HepG2 (cell line): Measurements from ENCODE around the gene NKAIN2. TPM values are rescaled to one million over a fixed set of nuclear protein-coding genes. Genes with fewer than 3 reads are reported as not detected.

Source experiments
- ATAC-seq: fragments of 200-7000 bp; cut with Tn5 transposase; 3 replicates; pipeline ENCODE4 v1.9.1; 2020; ENCODE audit warnings: mild to moderate bottlenecking, moderate library complexity
- BruUV-seq: library from RNA; stranded (reverse); fragments of 400-500 nt; replicated peaks from 2 replicates; lab custom pipeline; 2021; lab: Mats Ljungman, UMichigan
- CTCF ChIA-PET: fragments of 300-600 bp; formaldehyde crosslinking; extraction: SDS; loops from one replicate; lab custom pipeline; 2021; ENCODE audit warnings: low total read pairs, inconsistent platforms, low intra/inter-chr PET ratio; lab: Yijun Ruan, JAX
- POLR2A ChIA-PET: fragments of 350-600 bp; sonication (Branson Sonifier 250); formaldehyde crosslinking; loops from one replicate; lab custom pipeline; 2020; ENCODE audit warnings: antibody characterized with exemption, inconsistent platforms; lab: Yijun Ruan, JAX
- DNase-seq: peaks from one replicate; pipeline ENCODE4 v3.0.0-alpha.2; 2015; ENCODE audit warnings: low spot score
- FAIRE-seq: peaks from 3 replicates; lab custom pipeline; 2011; peaks lifted over from hg19 to GRCh38; lab: Jason Lieb, UNC
- H2AFZ ChIP-seq: one replicate; pipeline ENCODE4 v1.6.1; 2011; ENCODE audit warnings: low read length, inconsistent platforms
- H3K27ac ChIP-seq: fragments of 300-600 bp; 3 replicates; pipeline ENCODE4 v1.8.0; 2011; ENCODE audit warnings: mixed run types, mild to moderate bottlenecking, mixed read lengths, low read length, inconsistent platforms; ENCODE audit not compliant: insufficient read depth; ENCODE audit errors: extremely low read length
- H3K27me3 ChIP-seq, 2 experiments: fragments of 200-600 bp in 1 of 2; 2 replicates in 1 of 2; 3 replicates in 1 of 2; pipeline versions ENCODE4 v1.6.0 to v1.8.0; 2011; ENCODE audit warnings: low read length in 2 of 2, mild to moderate bottlenecking in 2 of 2, moderate library complexity in 2 of 2, inconsistent platforms in 1 of 2; ENCODE audit not compliant: insufficient read depth in 2 of 2, control insufficient read depth in 1 of 2
- H3K36me3 ChIP-seq, 2 experiments: fragments of 200-600 bp in 1 of 2; replicated peaks in 1 of 2; 2 replicates in 1 of 2; 3 replicates in 1 of 2; pipeline versions ENCODE4 v1.5.1 to v1.8.0; 2011; ENCODE audit warnings: low read length in 2 of 2, inconsistent platforms in 1 of 2; ENCODE audit not compliant: insufficient read depth in 2 of 2, control insufficient read depth in 1 of 2
- H3K4me1 ChIP-seq: 2 replicates; pipeline ENCODE4 v1.5.1; 2012; ENCODE audit warnings: low read length, inconsistent platforms; ENCODE audit not compliant: insufficient read depth
- H3K4me2 ChIP-seq: 2 replicates; pipeline ENCODE4 v1.6.0; 2011; ENCODE audit warnings: low read depth, low read length, inconsistent platforms
- H3K4me3 ChIP-seq, 3 experiments: fragments of 200-600 bp in 1 of 3; sonication (generic), shearing (Covaris generic) in 1 of 3; replicated peaks in 1 of 3; 2 replicates each; pipeline ENCODE4 v1.5.1; 2011 to 2016; ENCODE audit warnings: low read length in 3 of 3, inconsistent platforms in 2 of 3, low read depth in 2 of 3, mild to moderate bottlenecking in 2 of 3, control low read depth in 1 of 3, mixed read lengths in 1 of 3; ENCODE audit not compliant: insufficient read depth in 1 of 3
- H3K79me2 ChIP-seq: one replicate; pipeline ENCODE4 v1.6.1; 2011; ENCODE audit warnings: low read length, inconsistent platforms; ENCODE audit not compliant: insufficient read depth
- H3K9ac ChIP-seq: 2 replicates; pipeline ENCODE4 v1.6.0; 2011; ENCODE audit warnings: mild to moderate bottlenecking, low read depth, low read length, inconsistent platforms; ENCODE audit not compliant: insufficient read depth
- H3K9me3 ChIP-seq: 2 replicates; pipeline ENCODE4 v1.5.1; 2012; ENCODE audit warnings: mild to moderate bottlenecking, low read length
- H4K20me1 ChIP-seq: 2 replicates; pipeline ENCODE4 v1.6.0; 2011; ENCODE audit warnings: inconsistent platforms, mild to moderate bottlenecking, low read length, moderate library complexity; ENCODE audit not compliant: insufficient read depth
- ATF7 ChIP-seq, 2 experiments: fragments of 450-650 bp in 1 of 2; sonication (generic) in 1 of 2; formaldehyde crosslinking in 1 of 2; IDR thresholded peaks; 2 replicates each; pipeline versions ENCODE4 v1.4.0 to v1.6.1; 2016 to 2020; ENCODE audit warnings: antibody characterized with exemption in 1 of 2, mild to moderate bottlenecking in 1 of 2, missing genetic modification reagents in 1 of 2
- RARG ChIP-seq: sonication (generic); formaldehyde crosslinking; IDR thresholded peaks from 2 replicates; pipeline ENCODE4 v1.4.0; 2020; ENCODE audit warnings: low read depth, mild to moderate bottlenecking, missing genetic modification reagents
- REPIN1 ChIP-seq: sonication (generic); formaldehyde crosslinking; IDR thresholded peaks from 2 replicates; pipeline ENCODE4 v1.8.0; 2022; ENCODE audit warnings: missing genetic modification reagents, low read depth, mild to moderate bottlenecking, borderline replicate concordance
- ZFX ChIP-seq: sonication (generic); formaldehyde crosslinking; IDR thresholded peaks from 2 replicates; pipeline ENCODE4 v1.4.0; 2020; ENCODE audit warnings: mild to moderate bottlenecking, low read depth, missing genetic modification reagents, moderate library complexity
- WGBS: methylation state at CpG from one replicate; pipeline ENCODE4 v1.1.6; 2017; ENCODE audit warnings: low lambda C conversion rate; 5-methylcytosine and 5-hydroxymethylcytosine counted together
- in situ Hi-C: cut with HindIII; loops from 2 replicates; pipeline ENCODE4 v1.10.0; 2017; ENCODE audit warnings: low pct_unique_long_range_greater_than_20kb; ENCODE audit not compliant: extremely low pct_ligation_motif_present
- intact Hi-C: fragments of 100-400 bp; cut with micrococcal nuclease; formaldehyde crosslinking; loops from one replicate; pipeline ENCODE4 v1.10.0; 2022; ENCODE audit not compliant: unreplicated experiment
- polyA plus RNA-seq, 8 experiments: library from polyadenylated mRNA; depleted of rRNA in 3 of 8; stranded (reverse) in 7 of 8; unstranded in 1 of 8; fragments of >200 nt; fragmentation: Illumina TruSeq in 4 of 8; extraction: Trizol in 4 of 8; gene quantifications; 2 replicates each; pipeline versions ENCODE4 v1.2.1 to v1.2.3, GENCODE V29; 2011 to 2016; ENCODE audit warnings: low read depth in 4 of 8, missing spikeins in 1 of 8, mixed read lengths in 1 of 8; ENCODE audit not compliant: insufficient read depth in 1 of 8
- total RNA-seq, 5 experiments: library from RNA; depleted of rRNA; stranded (reverse); fragments of >200 nt; fragmentation: Illumina TruSeq; extraction: Trizol; gene quantifications; 2 replicates each; pipeline ENCODE4 v1.2.3, GENCODE V29; 2016; ENCODE audit warnings: low read depth in 1 of 5

The NKAIN2 gene
- total and polyA plus RNA-seq, 2 of the 13 experiments (the other 11 are each of a cell fraction or from before 2014, with no cell fraction given): not detected

GRCh38 chr6:124462750-124463149, 659.1 kb downstream of the NKAIN2 start:
- BruUV-seq: no TSS peak
- CTCF ChIA-PET: no interaction called here

GRCh38 chr6:124463271-124463670, 659.6 kb downstream of the NKAIN2 start:
- H3K4me1 ChIP-seq: no peaks in the 10 kb centered on the region
- H2AFZ ChIP-seq: no peak overlapping the region
- no peaks in the 10 kb centered on the region for H3K9me3 ChIP-seq
- no peaks in the 10 kb centered on the region for H4K20me1 ChIP-seq
- ChIA-PET POLR2A (no interaction called here), CTCF (no interaction called here)
- in situ Hi-C loops: no loop called here
- H3K4me2 ChIP-seq: no peak overlapping the region
- 2% methylated on average over 3 of the region's 3 CpGs for WGBS
- ATAC-seq (no peak), FAIRE-seq (no peak), DNase-seq (no peak)
- no peak overlapping the region for H3K27ac ChIP-seq
- no peaks in the 10 kb centered on the region for H3K79me2 ChIP-seq
- H3K27me3 ChIP-seq: no peaks in the 10 kb centered on the region
- no peaks in the 10 kb centered on the region for H3K36me3 ChIP-seq
- TF ChIP-seq ATF7 (IDR thresholded peaks at IDR 0.05) (no peak), ATF7 (CRISPR knock-in tag; IDR thresholded peaks at IDR 0.05) (no peak), RARG (CRISPR knock-in tag) (no peak)
- no peak overlapping the region for H3K4me3 ChIP-seq
- no TSS peak for BruUV-seq
- no peak overlapping the region for H3K9ac ChIP-seq
- intact Hi-C loops: no loop called here

More at GRCh38 chr6:124462750-124463149, 659.1 kb downstream of the NKAIN2 start:
- Histone ChIP-seq H2AFZ (no peak overlapping the region), H3K9me3 (no peaks in the 10 kb centered on the region), H3K4me3 (no peak overlapping the region), H3K4me1 (no peaks in the 10 kb centered on the region), H4K20me1 (no peaks in the 10 kb centered on the region), H3K36me3 (no peaks in the 10 kb centered on the region), H3K9ac (no peak overlapping the region), H3K4me2 (no peak overlapping the region), H3K79me2 (no peaks in the 10 kb centered on the region), H3K27me3 (no peaks in the 10 kb centered on the region), H3K27ac (no peak overlapping the region)
- in situ Hi-C loops: no loop called here
- POLR2A ChIA-PET: no interaction called here
- 0% methylated on average over 3 of the region's 3 CpGs for WGBS
- DNase-seq (no peak), ATAC-seq (no peak), FAIRE-seq (no peak)
- TF ChIP-seq REPIN1 (no peak), ZFX (CRISPR knock-in tag) (no peak)
- TF ChIP-seq, all 625 proteins: peak for 0
- intact Hi-C loops: no loop called here
